Hepatocyte (in vitro differentiated cells): Measurements from ENCODE around the gene ANO10. TPM values are rescaled to one million over a fixed set of nuclear protein-coding genes. Genes with fewer than 3 reads are reported as not detected.

ENCODE experiments used
- DNase-seq: peaks from one replicate; pipeline ENCODE4 v3.0.0-alpha.2; 2016; ENCODE audit warnings: low spot score
- H2AFZ ChIP-seq: fragments of 200-600 bp; sonication (generic); 2 replicates; pipeline ENCODE4 v1.6.0; 2016; ENCODE audit warnings: antibody characterized with exemption, mild to moderate bottlenecking
- H3K27ac ChIP-seq: fragments of 200-600 bp; sonication (generic); 2 replicates; pipeline ENCODE4 v1.5.1; 2016; ENCODE audit warnings: mild to moderate bottlenecking
- H3K27me3 ChIP-seq: fragments of 200-600 bp; sonication (generic); 2 replicates; pipeline ENCODE4 v1.6.1; 2016
- H3K36me3 ChIP-seq: fragments of 200-600 bp; sonication (generic); replicated peaks from 2 replicates; pipeline ENCODE4 v1.5.1; 2016; ENCODE audit warnings: low read depth; ENCODE audit not compliant: insufficient read depth
- H3K4me1 ChIP-seq: fragments of 200-600 bp; sonication (generic); 2 replicates; pipeline ENCODE4 v1.5.1; 2016; ENCODE audit warnings: mild to moderate bottlenecking, moderate library complexity; ENCODE audit not compliant: insufficient read depth
- H3K4me2 ChIP-seq: fragments of 200-600 bp; sonication (generic); 2 replicates; pipeline ENCODE4 v1.6.0; 2016
- H3K4me3 ChIP-seq: fragments of 200-600 bp; sonication (generic); 2 replicates; pipeline ENCODE4 v1.5.1; 2016; ENCODE audit warnings: mild to moderate bottlenecking
- H3K79me2 ChIP-seq: fragments of 200-600 bp; sonication (generic); 2 replicates; pipeline ENCODE4 v1.6.0; 2017; ENCODE audit warnings: mild to moderate bottlenecking
- H3K9me2 ChIP-seq: fragments of 200-600 bp; sonication (generic); replicated peaks from 2 replicates; pipeline ENCODE4 v1.6.0; 2017; ENCODE audit warnings: mild to moderate bottlenecking; ENCODE audit not compliant: insufficient read depth
- H3K9me3 ChIP-seq: fragments of 200-600 bp; sonication (generic); 2 replicates; pipeline ENCODE4 v1.5.1; 2016; ENCODE audit warnings: low read depth, mild to moderate bottlenecking
- H4K20me1 ChIP-seq: fragments of 200-600 bp; sonication (generic); 2 replicates; pipeline ENCODE4 v1.6.0; 2016; ENCODE audit warnings: mild to moderate bottlenecking; ENCODE audit not compliant: insufficient read depth, poor library complexity, severe bottlenecking
- EZH2 ChIP-seq: fragments of 200-600 bp; sonication (generic); IDR thresholded peaks from 2 replicates; pipeline ENCODE4 v1.6.1; 2016; ENCODE audit warnings: antibody characterized with exemption, mild to moderate bottlenecking, borderline replicate concordance
- EZH2phosphoT487 ChIP-seq: fragments of 200-600 bp; sonication (generic); IDR thresholded peaks from one replicate; pipeline ENCODE4 v1.6.1; 2018; ENCODE audit warnings: antibody characterized with exemption, mild to moderate bottlenecking, low read depth, moderate library complexity; ENCODE audit not compliant: unreplicated experiment, severe bottlenecking
- WGBS: methylation state at CpG from one replicate; pipeline ENCODE4 v1.1.6; 2016; ENCODE audit warnings: low lambda C conversion rate; ENCODE audit errors: missing lambda C conversion rate; 5-methylcytosine and 5-hydroxymethylcytosine counted together
- polyA plus RNA-seq: library from polyadenylated mRNA; unstranded; fragments of >200 nt; fragmentation: Nextera tagmentation; extraction: Ambion mirVana; gene quantifications from 2 replicates; pipeline ENCODE4 v1.2.1, GENCODE V29; 2016
- total RNA-seq: library from RNA; depleted of rRNA; stranded (reverse); fragments of >200 nt; gene quantifications from 2 replicates; pipeline ENCODE4 v1.2.3, GENCODE V29; 2014
- TF ChIP-seq, protein P1 (sequence below): fragments of 200-600 bp; sonication (generic); IDR thresholded peaks from 2 replicates; pipeline ENCODE4 v1.5.1; 2016; ENCODE audit warnings: antibody characterized with exemption, mild to moderate bottlenecking; ENCODE audit not compliant: poor library complexity

Gene ANO10
- total and polyA plus RNA-seq, 2 experiments from 2014 or later: 28.5 to 33.5 TPM

- no peak overlapping the region for H3K4me2 ChIP-seq
- H4K20me1 ChIP-seq: no peaks in the 10 kb centered on the region
- no peak for DNase-seq
- no peaks in the 10 kb centered on the region for H3K9me3 ChIP-seq
- no peaks in the 10 kb centered on the region for H3K79me2 ChIP-seq
- no peaks in the 10 kb centered on the region for H3K36me3 ChIP-seq
- no peaks in the 10 kb centered on the region for H3K4me1 ChIP-seq
- no peaks in the 10 kb centered on the region for H3K9me2 ChIP-seq
- TF ChIP-seq, protein P1, sequence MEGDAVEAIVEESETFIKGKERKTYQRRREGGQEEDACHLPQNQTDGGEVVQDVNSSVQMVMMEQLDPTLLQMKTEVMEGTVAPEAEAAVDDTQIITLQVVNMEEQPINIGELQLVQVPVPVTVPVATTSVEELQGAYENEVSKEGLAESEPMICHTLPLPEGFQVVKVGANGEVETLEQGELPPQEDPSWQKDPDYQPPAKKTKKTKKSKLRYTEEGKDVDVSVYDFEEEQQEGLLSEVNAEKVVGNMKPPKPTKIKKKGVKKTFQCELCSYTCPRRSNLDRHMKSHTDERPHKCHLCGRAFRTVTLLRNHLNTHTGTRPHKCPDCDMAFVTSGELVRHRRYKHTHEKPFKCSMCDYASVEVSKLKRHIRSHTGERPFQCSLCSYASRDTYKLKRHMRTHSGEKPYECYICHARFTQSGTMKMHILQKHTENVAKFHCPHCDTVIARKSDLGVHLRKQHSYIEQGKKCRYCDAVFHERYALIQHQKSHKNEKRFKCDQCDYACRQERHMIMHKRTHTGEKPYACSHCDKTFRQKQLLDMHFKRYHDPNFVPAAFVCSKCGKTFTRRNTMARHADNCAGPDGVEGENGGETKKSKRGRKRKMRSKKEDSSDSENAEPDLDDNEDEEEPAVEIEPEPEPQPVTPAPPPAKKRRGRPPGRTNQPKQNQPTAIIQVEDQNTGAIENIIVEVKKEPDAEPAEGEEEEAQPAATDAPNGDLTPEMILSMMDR: no peak
- TF ChIP-seq EZH2phosphoT487: no peak
- TF ChIP-seq EZH2: no peak
- H2AFZ ChIP-seq: no peak overlapping the region
- H3K27me3 ChIP-seq: no peaks in the 10 kb centered on the region
- no peak overlapping the region for H3K27ac ChIP-seq
- no peak overlapping the region for H3K4me3 ChIP-seq
These were observed 7.4 kb upstream of the ANO10 start for GRCh38 chr3:43629257-43629656.

DNA sequence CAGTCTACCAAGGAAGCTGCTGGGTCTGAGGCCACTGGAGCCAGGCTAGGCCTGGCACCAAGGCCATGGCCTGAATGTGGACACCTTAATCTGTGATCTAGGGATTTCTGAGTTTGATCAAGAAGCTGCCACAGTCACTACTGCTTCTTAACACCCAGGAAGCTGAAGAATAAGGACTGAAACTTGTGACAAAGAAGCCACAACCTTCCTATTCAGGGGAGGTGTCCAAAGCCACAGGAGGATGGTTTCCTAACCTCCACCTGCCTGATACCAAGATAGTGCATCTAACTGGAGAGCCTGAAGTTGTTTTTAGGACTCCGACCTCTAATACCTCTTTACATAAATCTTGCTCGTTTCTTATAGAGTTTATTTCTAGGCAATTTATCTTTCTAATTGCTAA, 5.5 kb upstream of the ANO10 start:
- Histone ChIP-seq H3K9me2 (no peaks in the 10 kb centered on the region), H3K27ac (no peak overlapping the region), H3K4me2 (no peak overlapping the region), H3K79me2 (no peaks in the 10 kb centered on the region), H3K4me3 (no peak overlapping the region), H4K20me1 (no peaks in the 10 kb centered on the region), H3K36me3 (no peaks in the 10 kb centered on the region), H3K4me1 (peaks cover 5% of the 10 kb centered on the region), H2AFZ (no peak overlapping the region), H3K27me3 (no peaks in the 10 kb centered on the region), H3K9me3 (no peaks in the 10 kb centered on the region)
- TF ChIP-seq EZH2phosphoT487 (no peak), EZH2 (no peak)
- TF ChIP-seq, protein P1: no peak
- WGBS: 88% methylated on average over 2 of the region's 2 CpGs
- no peak for DNase-seq

- Histone ChIP-seq H4K20me1 (no peaks in the 10 kb centered on the region), H3K79me2 (peaks cover 9% of the 10 kb centered on the region), H3K4me3 (no peak overlapping the region), H3K4me1 (peaks cover 5% of the 10 kb centered on the region), H3K27ac (no peak overlapping the region), H3K36me3 (no peaks in the 10 kb centered on the region), H3K4me2 (no peak overlapping the region), H3K9me3 (no peaks in the 10 kb centered on the region), H3K9me2 (no peaks in the 10 kb centered on the region), H2AFZ (no peak overlapping the region), H3K27me3 (no peaks in the 10 kb centered on the region)
- TF ChIP-seq EZH2phosphoT487: no peak
- TF ChIP-seq EZH2: no peak
- TF ChIP-seq, protein P1: no peak
- no peak for DNase-seq
- WGBS: 89% methylated on average over 6 of the region's 6 CpGs
These were observed 3.0 kb upstream of the ANO10 start for GRCh38 chr3:43624619-43625305.
